ENCODE results near the gene KDM4E. TPM values are rescaled to one million over a fixed set of nuclear protein-coding genes. Genes with fewer than 3 reads are reported as not detected.

KDM4E gene
- not detected for polyA plus RNA-seq (2013, experiment 1 of 2)
- polyA plus RNA-seq (2013, experiment 2 of 2), result not detected

- no CpG with 5 or more reads among the region's 1 CpG for WGBS, 2 experiments (ENCODE audit: insufficient coverage in 2 of 2)
- no peak within 1 kb of the TSS for H3K4me3 ChIP-seq (ENCODE audit: extremely low read depth, insufficient read depth, low read length, poor library complexity, severe bottlenecking)
- no peaks in the 10 kb centered on the region for H3K36me3 ChIP-seq (ENCODE audit: control insufficient read depth, insufficient read depth, low read length)
- no peaks in the 10 kb centered on the region for H3K4me1 ChIP-seq (ENCODE audit: control insufficient read depth, insufficient read depth, low read length, poor library complexity, severe bottlenecking)
- no peak within 1 kb of the TSS for H3K27ac ChIP-seq (ENCODE audit: low read depth, low read length, severe bottlenecking)
- H3K9me3 ChIP-seq (ENCODE audit: control insufficient read depth, low read length), result no peaks in the 10 kb centered on the region
Measured at GRCh38 chr11:95024958-95025357, at the start of gene KDM4E. TSS of gene KDM4E (plus strand) at chr11:95025258. CDS start at chr11:95025558, 300 bp downstream.

- WGBS, 2 experiments (ENCODE audit: insufficient coverage in 2 of 2), result no CpG with 5 or more reads among the region's 1 CpG
- H3K4me3 ChIP-seq (ENCODE audit: extremely low read depth, insufficient read depth, low read length, poor library complexity, severe bottlenecking), result no peak overlapping the region
- no peak overlapping the region for H3K27ac ChIP-seq (ENCODE audit: low read depth, low read length, severe bottlenecking)
- no peaks in the 10 kb centered on the region for H3K9me3 ChIP-seq (ENCODE audit: control insufficient read depth, low read length)
- H3K36me3 ChIP-seq (ENCODE audit: control insufficient read depth, insufficient read depth, low read length), result peaks cover 13% of the 10 kb centered on the region
- no peaks in the 10 kb centered on the region for H3K4me1 ChIP-seq (ENCODE audit: control insufficient read depth, insufficient read depth, low read length, poor library complexity, severe bottlenecking)
Measured at GRCh38 chr11:94975599-94975998, 49.5 kb upstream of the KDM4E start.

DNA sequence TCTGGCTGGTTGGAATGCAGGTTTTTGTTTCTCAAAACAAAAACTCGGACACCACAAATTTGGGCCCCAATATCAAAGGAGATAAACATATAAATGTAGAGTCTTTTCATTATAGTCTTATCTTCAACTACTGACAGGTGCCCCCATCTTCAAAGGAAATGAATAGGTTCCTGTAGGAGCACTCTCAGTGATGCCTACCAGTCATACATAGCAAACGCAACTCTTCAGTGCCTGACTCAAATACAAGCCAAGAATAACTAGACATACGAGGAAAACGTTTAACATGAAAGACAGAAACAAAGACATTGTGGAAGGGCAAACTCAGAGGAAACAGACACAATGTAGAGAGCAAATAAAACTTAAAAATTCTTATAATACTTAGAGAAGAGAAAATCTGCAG, 37.7 kb upstream of the KDM4E start:
- no peak overlapping the region for H3K27ac ChIP-seq (ENCODE audit: low read depth, low read length, severe bottlenecking)
- no peaks in the 10 kb centered on the region for H3K9me3 ChIP-seq (ENCODE audit: control insufficient read depth, low read length)
- H3K4me1 ChIP-seq (ENCODE audit: control insufficient read depth, insufficient read depth, low read length, poor library complexity, severe bottlenecking), result no peaks in the 10 kb centered on the region
- H3K36me3 ChIP-seq (ENCODE audit: control insufficient read depth, insufficient read depth, low read length), result no peaks in the 10 kb centered on the region
- H3K4me3 ChIP-seq (ENCODE audit: extremely low read depth, insufficient read depth, low read length, poor library complexity, severe bottlenecking), result no peak overlapping the region
- WGBS, 2 experiments (ENCODE audit: insufficient coverage in 2 of 2), result 100% methylated on average over 1 of the region's 4 CpGs; no CpG with 5 or more reads in 1 of the 2 experiments

DNA sequence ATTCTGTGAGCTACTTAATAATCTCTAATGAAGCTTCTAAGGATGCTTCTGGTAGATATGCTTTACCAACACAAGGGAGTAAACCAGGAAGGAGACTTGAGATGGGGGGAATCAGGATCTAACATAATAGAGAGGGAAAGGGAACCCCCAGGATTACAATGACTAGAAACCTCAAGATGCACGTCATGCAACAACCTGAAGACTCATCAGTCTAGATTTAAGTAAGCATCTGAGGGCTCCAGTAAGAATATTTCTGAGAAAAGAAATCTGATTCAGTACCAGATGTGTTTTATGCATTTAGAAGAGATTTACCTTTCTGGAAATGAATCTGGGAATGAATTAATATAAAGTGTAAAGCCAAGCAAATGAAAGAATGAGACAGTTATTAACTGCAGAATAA, 36.3 kb upstream of the KDM4E start:
- Histone ChIP-seq H3K36me3 (ENCODE audit: control insufficient read depth, insufficient read depth, low read length) (no peaks in the 10 kb centered on the region), H3K4me3 (ENCODE audit: extremely low read depth, insufficient read depth, low read length, poor library complexity, severe bottlenecking) (no peak overlapping the region), H3K9me3 (ENCODE audit: control insufficient read depth, low read length) (no peaks in the 10 kb centered on the region), H3K27ac (ENCODE audit: low read depth, low read length, severe bottlenecking) (no peak overlapping the region), H3K4me1 (ENCODE audit: control insufficient read depth, insufficient read depth, low read length, poor library complexity, severe bottlenecking) (no peaks in the 10 kb centered on the region)
- no CpG with 5 or more reads among the region's 1 CpG for WGBS, 2 experiments (ENCODE audit: insufficient coverage in 2 of 2)

DNA sequence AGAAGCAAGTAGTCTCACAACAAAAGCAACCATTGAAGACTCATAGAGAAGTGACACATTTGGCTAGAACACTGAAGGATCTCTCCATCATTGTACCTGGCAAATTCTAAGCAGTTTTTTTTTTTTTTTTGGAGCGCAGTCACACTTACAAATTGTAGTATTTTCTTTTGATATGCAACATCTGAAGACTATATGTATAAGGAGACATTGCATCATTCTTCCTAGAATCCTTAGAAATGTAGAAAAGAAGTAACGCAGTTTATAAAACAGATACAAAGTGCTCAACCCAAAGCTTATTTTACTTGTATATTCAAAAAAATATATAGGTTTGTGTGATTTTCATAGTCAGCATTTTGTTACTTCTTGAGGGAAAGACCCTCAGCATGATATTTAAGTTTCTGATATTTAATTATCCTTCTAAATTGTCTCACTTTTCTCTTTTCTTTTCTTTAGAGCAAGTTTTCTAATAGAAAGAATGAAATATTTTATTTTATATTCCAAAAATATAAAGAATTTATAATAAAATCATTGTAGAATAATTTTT, 31.6 kb upstream of the KDM4E start:
- H3K27ac ChIP-seq (ENCODE audit: low read depth, low read length, severe bottlenecking), result no peak overlapping the region
- no peaks in the 10 kb centered on the region for H3K4me1 ChIP-seq (ENCODE audit: control insufficient read depth, insufficient read depth, low read length, poor library complexity, severe bottlenecking)
- H3K36me3 ChIP-seq (ENCODE audit: control insufficient read depth, insufficient read depth, low read length), result no peaks in the 10 kb centered on the region
- H3K9me3 ChIP-seq (ENCODE audit: control insufficient read depth, low read length), result no peaks in the 10 kb centered on the region
- WGBS, 2 experiments (ENCODE audit: insufficient coverage in 2 of 2), result no CpG with 5 or more reads among the region's 2 CpGs
- no peak overlapping the region for H3K4me3 ChIP-seq (ENCODE audit: extremely low read depth, insufficient read depth, low read length, poor library complexity, severe bottlenecking)

- Histone ChIP-seq H3K4me1 (ENCODE audit: control insufficient read depth, insufficient read depth, low read length, poor library complexity, severe bottlenecking) (no peaks in the 10 kb centered on the region), H3K27ac (ENCODE audit: low read depth, low read length, severe bottlenecking) (no peak overlapping the region), H3K36me3 (ENCODE audit: control insufficient read depth, insufficient read depth, low read length) (no peaks in the 10 kb centered on the region), H3K9me3 (ENCODE audit: control insufficient read depth, low read length) (no peaks in the 10 kb centered on the region), H3K4me3 (ENCODE audit: extremely low read depth, insufficient read depth, low read length, poor library complexity, severe bottlenecking) (no peak overlapping the region)
- WGBS, 2 experiments (ENCODE audit: insufficient coverage in 2 of 2), result 97 to 100% methylated on average over 3 to 5 of the region's 6 CpGs
Measured at GRCh38 chr11:94997437-94997836, 27.6 kb upstream of the KDM4E start.

DNA sequence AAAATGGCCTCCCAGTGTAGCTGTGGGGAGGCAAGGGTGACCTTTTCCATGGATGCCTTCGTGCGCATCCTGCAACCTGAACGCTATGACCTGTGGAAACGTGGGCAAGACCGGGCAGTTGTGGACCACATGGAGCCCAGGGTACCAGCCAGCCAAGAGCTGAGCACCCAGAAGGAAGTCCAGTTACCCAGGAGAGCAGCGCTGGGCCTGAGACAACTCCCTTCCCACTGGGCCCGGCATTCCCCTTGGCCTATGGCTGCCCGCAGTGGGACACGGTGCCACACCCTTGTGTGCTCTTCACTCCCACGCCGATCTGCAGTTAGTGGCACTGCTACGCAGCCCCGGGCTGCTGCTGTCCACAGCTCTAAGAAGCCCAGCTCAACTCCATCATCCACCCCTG, 26.8 kb upstream of the KDM4E start:
- no peaks in the 10 kb centered on the region for H3K36me3 ChIP-seq (ENCODE audit: control insufficient read depth, insufficient read depth, low read length)
- no peak overlapping the region for H3K4me3 ChIP-seq (ENCODE audit: extremely low read depth, insufficient read depth, low read length, poor library complexity, severe bottlenecking)
- H3K27ac ChIP-seq (ENCODE audit: low read depth, low read length, severe bottlenecking), result no peak overlapping the region
- no peaks in the 10 kb centered on the region for H3K9me3 ChIP-seq (ENCODE audit: control insufficient read depth, low read length)
- 89 to 96% methylated on average over 11 to 13 of the region's 13 CpGs for WGBS, 2 experiments (ENCODE audit: insufficient coverage in 2 of 2)
- no peaks in the 10 kb centered on the region for H3K4me1 ChIP-seq (ENCODE audit: control insufficient read depth, insufficient read depth, low read length, poor library complexity, severe bottlenecking)

DNA sequence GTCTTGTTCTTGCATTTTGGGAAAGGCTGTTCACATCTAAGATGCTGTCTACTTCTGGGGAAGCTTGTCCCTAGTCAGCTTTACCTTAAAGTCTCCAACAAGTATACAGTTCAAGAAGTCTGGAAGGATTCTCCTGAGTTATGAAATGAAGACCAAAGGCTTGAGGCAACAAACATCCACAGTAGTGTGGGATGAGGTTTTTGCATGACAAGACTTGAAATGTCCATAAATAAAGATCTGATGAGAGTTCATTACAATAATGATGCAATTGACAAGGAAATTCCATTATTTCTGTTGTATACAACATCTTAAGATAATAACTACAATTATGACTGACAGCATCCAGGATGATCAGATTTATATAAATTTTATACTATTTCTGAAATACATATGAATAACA, 21.3 kb upstream of the KDM4E start:
- Histone ChIP-seq H3K27ac (ENCODE audit: low read depth, low read length, severe bottlenecking) (no peak overlapping the region), H3K9me3 (ENCODE audit: control insufficient read depth, low read length) (no peaks in the 10 kb centered on the region), H3K4me3 (ENCODE audit: extremely low read depth, insufficient read depth, low read length, poor library complexity, severe bottlenecking) (no peak overlapping the region), H3K36me3 (ENCODE audit: control insufficient read depth, insufficient read depth, low read length) (no peaks in the 10 kb centered on the region), H3K4me1 (ENCODE audit: control insufficient read depth, insufficient read depth, low read length, poor library complexity, severe bottlenecking) (no peaks in the 10 kb centered on the region)

DNA sequence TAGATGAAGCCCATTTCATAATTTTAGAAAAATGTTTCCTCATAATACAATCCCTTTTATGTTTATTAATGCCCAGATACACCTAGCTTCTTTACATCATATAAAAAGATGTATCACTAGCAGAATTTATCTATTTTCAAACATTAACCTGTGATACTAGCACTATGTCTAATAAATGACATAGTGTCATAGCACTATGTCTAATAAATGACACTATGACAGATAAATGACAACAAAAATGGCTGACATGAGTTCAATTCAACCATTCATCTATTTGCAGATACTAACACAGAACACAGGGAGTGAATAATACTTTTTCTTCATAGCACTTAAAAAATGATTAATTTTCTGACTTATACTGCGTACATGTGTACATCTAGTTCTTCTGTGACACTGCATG, 19.4 kb upstream of the KDM4E start:
- Histone ChIP-seq H3K4me1 (ENCODE audit: control insufficient read depth, insufficient read depth, low read length, poor library complexity, severe bottlenecking) (no peaks in the 10 kb centered on the region), H3K36me3 (ENCODE audit: control insufficient read depth, insufficient read depth, low read length) (no peaks in the 10 kb centered on the region), H3K4me3 (ENCODE audit: extremely low read depth, insufficient read depth, low read length, poor library complexity, severe bottlenecking) (no peak overlapping the region), H3K27ac (ENCODE audit: low read depth, low read length, severe bottlenecking) (no peak overlapping the region), H3K9me3 (ENCODE audit: control insufficient read depth, low read length) (no peaks in the 10 kb centered on the region)
- no CpG with 5 or more reads among the region's 1 CpG for WGBS, 2 experiments (ENCODE audit: insufficient coverage in 2 of 2)

- H3K9me3 ChIP-seq (ENCODE audit: control insufficient read depth, low read length), result no peaks in the 10 kb centered on the region
- no peaks in the 10 kb centered on the region for H3K36me3 ChIP-seq (ENCODE audit: control insufficient read depth, insufficient read depth, low read length)
- H3K4me1 ChIP-seq (ENCODE audit: control insufficient read depth, insufficient read depth, low read length, poor library complexity, severe bottlenecking), result no peaks in the 10 kb centered on the region
Measured at GRCh38 chr11:95011376-95011775, 13.7 kb upstream of the KDM4E start.

GRCh38 chr11:95014184-95014821, 10.8 kb upstream of the KDM4E start:
- no peaks in the 10 kb centered on the region for H3K9me3 ChIP-seq (ENCODE audit: control insufficient read depth, low read length)
- H3K27ac ChIP-seq (ENCODE audit: low read depth, low read length, severe bottlenecking), result no peak overlapping the region
- H3K4me3 ChIP-seq (ENCODE audit: extremely low read depth, insufficient read depth, low read length, poor library complexity, severe bottlenecking), result no peak overlapping the region
- no peaks in the 10 kb centered on the region for H3K36me3 ChIP-seq (ENCODE audit: control insufficient read depth, insufficient read depth, low read length)
- H3K4me1 ChIP-seq (ENCODE audit: control insufficient read depth, insufficient read depth, low read length, poor library complexity, severe bottlenecking), result no peaks in the 10 kb centered on the region
- WGBS, 2 experiments (ENCODE audit: insufficient coverage in 2 of 2), result 85 to 88% methylated on average over 8 to 11 of the region's 12 CpGs

More at GRCh38 chr11:95011376-95011775, 13.7 kb upstream of the KDM4E start:
- no peak overlapping the region for H3K27ac ChIP-seq (ENCODE audit: low read depth, low read length, severe bottlenecking)
- H3K4me3 ChIP-seq (ENCODE audit: extremely low read depth, insufficient read depth, low read length, poor library complexity, severe bottlenecking), result no peak overlapping the region

Measured in mesodermal cell (in vitro differentiated cells).